Measurements from ENCODE around the gene SNPH. TPM values are rescaled to one million over a fixed set of nuclear protein-coding genes. Genes with fewer than 3 reads are reported as not detected.

The SNPH gene
- total and polyA plus RNA-seq, 2 of the 8 experiments (the other 6 are each of a cell fraction or from before 2014, with no cell fraction given), result 0.98 to 4.9 TPM

- no peak for TF ChIP-seq CTCF (IDR thresholded peaks at IDR 0.05; ENCODE audit: control extremely low read depth in 1 of 3, insufficient read depth in 1 of 3, low read depth in 1 of 3, low read length in 3 of 3)
- no peak for TF ChIP-seq SP1 (IDR thresholded peaks at IDR 0.05; ENCODE audit: low read depth, low read length)
- TF ChIP-seq JUND (IDR thresholded peaks at IDR 0.05; ENCODE audit: low read length), result no peak
- no peak for TF ChIP-seq HDAC6 (IDR thresholded peaks at IDR 0.05; ENCODE audit: low read depth, low read length)
- no peak for TF ChIP-seq SUZ12 (IDR thresholded peaks at IDR 0.05; ENCODE audit: low read length)
- TF ChIP-seq RNF2 (IDR thresholded peaks at IDR 0.05; ENCODE audit: borderline replicate concordance, low read depth, low read length, missing control alignments, poor library complexity, severe bottlenecking), result no peak
- TF ChIP-seq NRF1 (IDR thresholded peaks at IDR 0.05; ENCODE audit: low read depth, low read length), result no peak
- no peak for TF ChIP-seq TEAD4 (IDR thresholded peaks at IDR 0.05; ENCODE audit: low read depth, low read length)
- TF ChIP-seq KDM5A (IDR thresholded peaks at IDR 0.05; ENCODE audit: low read length), result no peak
These were observed 34.2 kb downstream of the SNPH start (continued) for GRCh38 chr20:1300083-1300840.

All from H1 (cell line).